Measurements from ENCODE around the gene SMC1B. TPM values are rescaled to one million over a fixed set of nuclear protein-coding genes. Genes with fewer than 3 reads are reported as not detected.

The SMC1B gene
- total and polyA plus RNA-seq, 2 experiments from 2014 or later = 0.10 TPM; not detected in 1

GRCh38 chr22:45314786-45315185 is 98.6 kb downstream of the SMC1B start (continued):
- TF ChIP-seq ZNF462 (CRISPR knock-in tag; IDR thresholded peaks at IDR 0.05) = no peak
- TF ChIP-seq ZNF114 (CRISPR knock-in tag; IDR thresholded peaks at IDR 0.05) = no peak
- no peak for TF ChIP-seq POLR2AphosphoS5 (IDR thresholded peaks at IDR 0.05; ENCODE audit: low read depth)
- no peak for TF ChIP-seq JUNB (IDR thresholded peaks at IDR 0.05; ENCODE audit: unreplicated experiment)

- H3K27me3 Mint-ChIP-seq (ENCODE audit: insufficient read depth, low read depth, poor library complexity) = peaks cover 13% of the 10 kb centered on the region
- ATAC-seq (no peak), DNase-seq (ENCODE audit: low spot score) (no peak)
- no peaks in the 10 kb centered on the region for H3K36me3 ChIP-seq (ENCODE audit: insufficient read depth)
- peaks cover 6% of the 10 kb centered on the region; the same call in 1 of the 3 replicates for H3K36me3 Mint-ChIP-seq (ENCODE audit: low read depth)
- H3K27me3 ChIP-seq (ENCODE audit: insufficient read depth) = no peaks in the 10 kb centered on the region; the same call in 1 of the 2 replicates
- H3K4me1 Mint-ChIP-seq = peaks cover 37% of the 10 kb centered on the region
- no peak overlapping the region for H3K27ac ChIP-seq (ENCODE audit: low read depth)
- no peak overlapping the region for H3K27ac Mint-ChIP-seq
- peaks cover 7% of the 10 kb centered on the region for H3F3A ChIP-seq (replicated peaks; ENCODE audit: low read depth)
- no peaks in the 10 kb centered on the region for H3K9me3 Mint-ChIP-seq
- H3K4me3 ChIP-seq = no peak overlapping the region
- H4K20me1 ChIP-seq (replicated peaks; ENCODE audit: insufficient read depth) = peaks cover 15% of the 10 kb centered on the region
- H3K4me3 Mint-ChIP-seq = no peak overlapping the region
- H3K9me2 ChIP-seq (ENCODE audit: insufficient read depth) = no peaks in the 10 kb centered on the region
- no peak overlapping the region for H2AFZ ChIP-seq
- peaks cover 85% of the 10 kb centered on the region for H3K79me2 ChIP-seq (replicated peaks; ENCODE audit: insufficient read depth)
- no peak overlapping the region for H3K4me2 ChIP-seq
- peaks cover 18% of the 10 kb centered on the region for H3K4me1 ChIP-seq (ENCODE audit: insufficient read depth)
- no peak for TF ChIP-seq NANOG (IDR thresholded peaks at IDR 0.05; ENCODE audit: borderline replicate concordance)
- TF ChIP-seq CREB1 (CRISPR knock-in tag; IDR thresholded peaks at IDR 0.05; ENCODE audit: low read depth) = no peak
- no peak for TF ChIP-seq EZH2 (IDR thresholded peaks at IDR 0.05; ENCODE audit: low read depth, unreplicated experiment)
- no peak for TF ChIP-seq ZNF114 (CRISPR knock-in tag; IDR thresholded peaks at IDR 0.05)
- no peak for TF ChIP-seq EZH2phosphoT487 (IDR thresholded peaks at IDR 0.05; ENCODE audit: unreplicated experiment)
- no peak for TF ChIP-seq REST (IDR thresholded peaks at IDR 0.05; ENCODE audit: unreplicated experiment)
- TF ChIP-seq ETS1 (IDR thresholded peaks at IDR 0.05) = no peak
- TF ChIP-seq CTCF (conservative IDR thresholded peaks at IDR 0.05; ENCODE audit: low read depth in 2 of 2) = no peak
- TF ChIP-seq JUNB (IDR thresholded peaks at IDR 0.05; ENCODE audit: unreplicated experiment) = no peak
- TF ChIP-seq STAT1 (IDR thresholded peaks at IDR 0.05; ENCODE audit: unreplicated experiment) = no peak
These were observed 99.2 kb downstream of the SMC1B start for GRCh38 chr22:45314054-45314721.
